ENCODE measurements around the gene CDH13. TPM values are rescaled to one million over a fixed set of nuclear protein-coding genes. Genes with fewer than 3 reads are reported as not detected.

CDH13 gene
- total RNA-seq, 4 donors from 2014 or later, result 6.4 to 19.7 (median 11.7) TPM

- TF ChIP-seq CTCF (IDR thresholded peaks at IDR 0.05; ENCODE audit: low read depth), result no peak
Measured at GRCh38 chr16:83402160-83402814, 775.5 kb downstream of the CDH13 start.

GRCh38 chr16:83402967-83403366 is 776.2 kb downstream of the CDH13 start:
- TF ChIP-seq CTCF (IDR thresholded peaks at IDR 0.05; ENCODE audit: low read depth), result no peak

DNA sequence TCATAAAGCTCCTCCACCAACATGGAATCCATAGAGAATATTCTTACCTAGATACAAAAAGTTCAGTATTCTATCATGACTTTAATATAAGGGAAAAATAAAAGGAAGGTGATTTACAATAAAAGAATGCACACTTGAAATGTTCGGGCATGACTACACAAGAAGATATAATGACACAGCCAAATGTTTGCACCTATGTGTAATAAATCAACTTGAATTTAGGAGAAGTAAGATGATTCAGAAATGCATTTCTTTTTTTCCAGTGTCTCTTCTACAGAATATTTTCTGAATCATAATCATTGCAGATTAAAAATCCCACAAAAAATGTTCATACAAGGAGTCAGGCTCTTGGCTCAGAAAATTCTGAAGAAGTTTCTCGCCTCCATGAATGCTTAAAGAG is 777.0 kb downstream of the CDH13 start:
- TF ChIP-seq CTCF (IDR thresholded peaks at IDR 0.05; ENCODE audit: low read depth), result no peak

- no peak for TF ChIP-seq CTCF (IDR thresholded peaks at IDR 0.05; ENCODE audit: low read depth)
Measured at GRCh38 chr16:83404261-83404660, 777.5 kb downstream of the CDH13 start.

DNA sequence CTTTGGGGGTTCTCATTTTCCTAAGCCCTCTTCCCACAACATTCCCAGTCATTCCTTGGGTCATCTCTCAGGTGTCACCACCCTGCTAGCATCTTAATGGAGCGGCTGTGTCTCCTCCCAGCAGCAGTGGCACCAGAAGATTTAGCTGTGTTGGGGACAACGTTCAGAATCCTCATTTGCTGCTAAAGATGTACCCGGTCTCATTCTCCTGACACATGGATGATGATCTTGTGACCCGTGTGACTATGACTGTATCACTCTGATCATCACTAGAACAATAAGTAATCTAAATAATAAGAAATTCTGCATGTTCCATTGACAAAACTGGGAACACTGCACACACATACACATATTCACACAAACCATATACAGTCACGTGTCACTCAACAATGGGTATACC is 781.2 kb downstream of the CDH13 start:
- TF ChIP-seq CTCF (IDR thresholded peaks at IDR 0.05; ENCODE audit: low read depth), result no peak

GRCh38 chr16:83409347-83409746 is 782.6 kb downstream of the CDH13 start:
- TF ChIP-seq CTCF (IDR thresholded peaks at IDR 0.05; ENCODE audit: low read depth), result no peak

DNA sequence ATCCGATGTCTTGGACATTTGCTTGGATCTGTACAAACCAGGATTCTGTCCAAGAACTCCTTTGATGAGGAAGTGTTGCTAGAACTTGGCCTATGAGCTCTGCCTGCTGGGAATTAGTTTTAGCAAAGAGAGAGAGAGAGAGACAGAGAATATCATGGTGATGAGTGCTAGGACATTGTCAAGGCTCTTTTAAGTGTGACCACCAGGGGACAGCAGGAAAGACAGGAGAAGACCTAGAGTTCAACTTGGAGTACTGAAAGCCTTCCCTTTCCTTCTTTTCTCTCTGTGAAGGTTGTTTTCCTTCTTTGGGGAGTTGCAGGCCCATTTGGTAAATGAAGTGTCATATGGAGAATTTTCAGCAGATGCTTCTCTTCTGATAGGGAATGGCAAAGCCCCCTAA is 791.8 kb downstream of the CDH13 start:
- TF ChIP-seq CTCF (IDR thresholded peaks at IDR 0.05; ENCODE audit: low read depth), result no peak
